Cardiac muscle cell (in vitro differentiated cells and primary cell): Measurements from ENCODE around the gene CD244. TPM values are rescaled to one million over a fixed set of nuclear protein-coding genes. Genes with fewer than 3 reads are reported as not detected.
"Not testable (repeated sequence)": the region's sequence is repeated elsewhere in the genome, so short reads cannot be mapped to it uniquely, and the experiment has no call there.

Experiments used
- DNase-seq, 2 donors: peaks; one replicate each; pipeline versions ENCODE4 v3.0.0 to v3.0.0-alpha.2; 2010 to 2017; ENCODE audit warnings: low read depth in 1 of 2, low spot score in 1 of 2
- H3K27ac ChIP-seq: fragments of 200-600 bp; sonication (generic); 2 replicates; pipeline ENCODE4 v1.5.1; 2016
- H3K27me3 ChIP-seq: fragments of 200-600 bp; sonication (generic); 2 replicates; pipeline ENCODE4 v1.6.0; 2016; ENCODE audit warnings: control low read depth
- H3K36me3 ChIP-seq: fragments of 200-600 bp; sonication (generic); 2 replicates; pipeline ENCODE4 v1.5.1; 2016; ENCODE audit warnings: control low read depth
- H3K4me1 ChIP-seq: fragments of 200-600 bp; sonication (generic); 2 replicates; pipeline ENCODE4 v1.8.1; 2017; ENCODE audit warnings: low read depth, mild to moderate bottlenecking, mixed run types
- H3K4me3 ChIP-seq: fragments of 200-600 bp; sonication (generic); 2 replicates; pipeline ENCODE4 v1.5.1; 2016; ENCODE audit warnings: mild to moderate bottlenecking
- H3K9me3 ChIP-seq: fragments of 200-600 bp; sonication (generic); 2 replicates; pipeline ENCODE4 v1.5.1; 2017; ENCODE audit warnings: low read depth, mild to moderate bottlenecking, control low read depth
- polyA plus RNA-seq: library from polyadenylated mRNA; unstranded; fragments of >200 nt; fragmentation: Nextera tagmentation; extraction: Ambion mirVana; gene quantifications from 2 replicates; pipeline ENCODE4 v1.2.1, GENCODE V29; 2016
- total RNA-seq: library from RNA; depleted of rRNA; stranded (reverse); fragments of >200 nt; gene quantifications from 2 replicates; pipeline ENCODE4 v1.2.3, GENCODE V29; 2016
- TF ChIP-seq, protein P1 (sequence below): IDR thresholded peaks from 2 replicates; pipeline ENCODE4 v1.5.1; 2012; ENCODE audit warnings: low read depth, mild to moderate bottlenecking, low read length

CD244 gene
- total and polyA plus RNA-seq, 2 experiments from 2014 or later: 0.11 TPM; not detected in 1

DNA sequence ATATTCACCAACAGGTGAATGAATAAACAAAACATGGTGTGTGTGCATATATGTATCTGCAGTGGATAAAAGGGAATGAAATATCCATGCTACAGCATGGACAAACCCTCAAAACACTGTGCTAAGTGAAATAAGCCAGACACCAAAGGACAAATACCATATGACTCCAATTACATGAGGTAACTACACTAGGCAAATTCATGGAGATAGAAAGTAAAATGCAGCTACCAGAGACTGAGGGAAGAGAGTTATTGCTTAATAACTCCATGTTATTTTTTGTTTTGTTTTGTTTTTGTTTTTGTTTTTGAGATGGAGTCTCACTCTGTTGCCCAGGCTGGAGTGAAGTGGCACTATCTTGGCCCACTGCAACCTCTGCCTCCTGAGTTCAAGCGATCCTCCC lies 19.9 kb upstream of the CD244 start:
- H3K36me3 ChIP-seq: no peaks in the 10 kb centered on the region

DNA sequence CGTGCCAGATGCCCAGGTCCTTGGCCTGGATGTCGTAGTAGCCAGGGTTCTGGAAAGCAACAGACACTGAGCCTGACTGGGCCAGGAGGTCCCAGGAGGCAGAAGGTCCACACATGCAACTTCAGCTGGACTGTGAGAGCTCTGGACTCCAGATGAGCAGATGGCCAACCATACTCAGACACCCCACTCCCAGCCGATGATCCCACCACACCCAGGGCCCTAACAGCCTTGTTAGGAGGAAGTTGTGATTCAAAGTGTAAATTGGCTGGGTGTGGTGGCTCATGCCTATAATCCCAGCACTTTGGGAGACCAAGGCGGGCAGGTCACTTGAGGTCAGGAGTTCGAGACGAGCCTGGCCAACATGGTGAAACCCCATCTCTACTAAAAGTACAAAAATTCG lies 18.6 kb upstream of the CD244 start:
- H3K4me3 ChIP-seq: not testable (repeated sequence)

More for the DNA sequence above, 19.9 kb upstream of the CD244 start:
- Histone ChIP-seq H3K27ac (no peak overlapping the region), H3K9me3 (no peaks in the 10 kb centered on the region), H3K4me1 (no peaks in the 10 kb centered on the region), H3K27me3 (peaks cover 3% of the 10 kb centered on the region), H3K4me3 (no peak overlapping the region)
- TF ChIP-seq, protein P1, sequence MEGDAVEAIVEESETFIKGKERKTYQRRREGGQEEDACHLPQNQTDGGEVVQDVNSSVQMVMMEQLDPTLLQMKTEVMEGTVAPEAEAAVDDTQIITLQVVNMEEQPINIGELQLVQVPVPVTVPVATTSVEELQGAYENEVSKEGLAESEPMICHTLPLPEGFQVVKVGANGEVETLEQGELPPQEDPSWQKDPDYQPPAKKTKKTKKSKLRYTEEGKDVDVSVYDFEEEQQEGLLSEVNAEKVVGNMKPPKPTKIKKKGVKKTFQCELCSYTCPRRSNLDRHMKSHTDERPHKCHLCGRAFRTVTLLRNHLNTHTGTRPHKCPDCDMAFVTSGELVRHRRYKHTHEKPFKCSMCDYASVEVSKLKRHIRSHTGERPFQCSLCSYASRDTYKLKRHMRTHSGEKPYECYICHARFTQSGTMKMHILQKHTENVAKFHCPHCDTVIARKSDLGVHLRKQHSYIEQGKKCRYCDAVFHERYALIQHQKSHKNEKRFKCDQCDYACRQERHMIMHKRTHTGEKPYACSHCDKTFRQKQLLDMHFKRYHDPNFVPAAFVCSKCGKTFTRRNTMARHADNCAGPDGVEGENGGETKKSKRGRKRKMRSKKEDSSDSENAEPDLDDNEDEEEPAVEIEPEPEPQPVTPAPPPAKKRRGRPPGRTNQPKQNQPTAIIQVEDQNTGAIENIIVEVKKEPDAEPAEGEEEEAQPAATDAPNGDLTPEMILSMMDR: no peak
- no peak for DNase-seq

GRCh38 chr1:160880216-160880615 lies 17.5 kb upstream of the CD244 start:
- Histone ChIP-seq H3K4me3 (no peak overlapping the region), H3K36me3 (no peaks in the 10 kb centered on the region), H3K27me3 (peaks cover 3% of the 10 kb centered on the region), H3K27ac (no peak overlapping the region), H3K4me1 (no peaks in the 10 kb centered on the region), H3K9me3 (no peaks in the 10 kb centered on the region)
- no peak for DNase-seq
- TF ChIP-seq, protein P1: no peak

More for the DNA sequence above, 18.6 kb upstream of the CD244 start:
- H3K27me3 ChIP-seq, H3K9me3 ChIP-seq, DNase-seq, H3K27ac ChIP-seq, H3K36me3 ChIP-seq, H3K4me1 ChIP-seq: not testable (repeated sequence)

DNA sequence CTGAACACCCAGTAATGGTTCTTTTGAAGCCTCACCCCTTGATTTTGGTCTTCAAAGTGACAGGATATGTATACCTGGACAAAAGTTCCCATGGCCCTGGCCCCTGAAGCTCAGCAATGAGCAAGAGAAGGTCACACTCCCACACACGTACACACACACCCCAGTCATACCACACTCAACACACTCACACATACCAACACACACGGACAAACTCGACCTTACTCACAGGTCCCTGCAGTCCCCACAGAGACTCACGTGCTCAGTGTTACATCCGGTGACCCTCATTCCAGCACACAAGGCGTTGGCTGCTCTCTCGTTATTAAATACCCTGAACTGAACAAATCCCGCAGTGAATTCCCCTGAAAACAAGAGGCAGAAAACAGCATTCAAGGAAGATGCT lies 16.4 kb upstream of the CD244 start:
- H3K4me3 ChIP-seq: no peak overlapping the region
- no peaks in the 10 kb centered on the region for H3K9me3 ChIP-seq
- peaks cover 3% of the 10 kb centered on the region for H3K27me3 ChIP-seq
- H3K4me1 ChIP-seq: no peaks in the 10 kb centered on the region
- no peak for DNase-seq
- no peak overlapping the region for H3K27ac ChIP-seq
- TF ChIP-seq, protein P1: no peak
- H3K36me3 ChIP-seq: no peaks in the 10 kb centered on the region

GRCh38 chr1:160877221-160877620 lies 14.5 kb upstream of the CD244 start:
- H3K4me1 ChIP-seq: no peaks in the 10 kb centered on the region
- H3K9me3 ChIP-seq: no peaks in the 10 kb centered on the region
- no peak overlapping the region for H3K4me3 ChIP-seq
- H3K27ac ChIP-seq: no peak overlapping the region
- peaks cover 3% of the 10 kb centered on the region for H3K27me3 ChIP-seq
- DNase-seq: no peak
- H3K36me3 ChIP-seq: no peaks in the 10 kb centered on the region
- TF ChIP-seq, protein P1: peak; percentile 6

GRCh38 chr1:160876311-160876710 lies 13.6 kb upstream of the CD244 start:
- TF ChIP-seq, protein P1: no peak
- no peaks in the 10 kb centered on the region for H3K9me3 ChIP-seq
- H3K4me3 ChIP-seq: no peak overlapping the region
- H3K4me1 ChIP-seq: no peaks in the 10 kb centered on the region
- no peak overlapping the region for H3K27ac ChIP-seq
- peak in 1 of 2 donors; percentile 33 for DNase-seq
- H3K36me3 ChIP-seq: no peaks in the 10 kb centered on the region
- H3K27me3 ChIP-seq: peaks cover 3% of the 10 kb centered on the region

DNA sequence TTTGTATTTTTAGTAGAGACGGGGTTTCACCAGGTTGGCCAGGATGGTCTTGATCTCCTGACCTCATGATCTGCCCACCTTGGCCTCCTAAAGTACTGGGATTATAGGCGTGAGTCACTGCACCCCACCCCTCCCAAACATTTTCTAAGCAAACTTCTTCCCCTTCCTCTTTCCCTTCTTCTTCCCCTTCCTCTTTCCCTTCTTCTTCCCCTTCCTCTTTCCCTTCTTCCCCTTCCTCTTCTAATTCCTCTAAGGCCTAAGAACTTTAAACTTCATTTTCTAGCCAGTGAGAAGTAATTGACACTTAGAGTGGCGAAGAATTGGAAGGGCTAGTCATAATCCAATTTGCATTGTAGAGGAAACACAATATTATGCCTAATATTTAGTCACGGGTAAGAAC lies 12.9 kb upstream of the CD244 start:
- H3K27ac ChIP-seq, H3K4me3 ChIP-seq, H3K4me1 ChIP-seq, H3K36me3 ChIP-seq, H3K27me3 ChIP-seq, DNase-seq, H3K9me3 ChIP-seq: not testable (repeated sequence)
